Mesenchymal stem cell (in vitro differentiated cells and primary cell): ENCODE data around the gene MAN1C1.

Experiments used
- DNase-seq: peaks from one replicate; pipeline ENCODE4 v3.0.0-alpha.2; 2013
- H2AFZ ChIP-seq: one replicate; pipeline ENCODE4 v1.6.1; 2013; ENCODE audit warnings: low read depth, mild to moderate bottlenecking, control low read depth, inconsistent platforms, low read length, moderate library complexity
- H2AK5ac ChIP-seq: 2 replicates; pipeline ENCODE4 v1.6.1; 2013; ENCODE audit warnings: low read length, moderate library complexity, mild to moderate bottlenecking, inconsistent platforms; ENCODE audit not compliant: severe bottlenecking
- H2BK120ac ChIP-seq: one replicate; pipeline ENCODE4 v1.6.1; 2013; ENCODE audit warnings: low read depth, mild to moderate bottlenecking, inconsistent platforms, low read length, moderate library complexity
- H2BK12ac ChIP-seq, 2 experiments: one replicate each; pipeline ENCODE4 v1.6.1; 2013; ENCODE audit warnings: inconsistent platforms in 2 of 2, low read length in 2 of 2, mild to moderate bottlenecking in 2 of 2, moderate library complexity in 2 of 2, control low read depth in 1 of 2
- H2BK15ac ChIP-seq: one replicate; pipeline ENCODE4 v1.6.1; 2013; ENCODE audit warnings: mild to moderate bottlenecking, low read depth, inconsistent platforms; ENCODE audit not compliant: poor library complexity, severe bottlenecking
- H2BK5ac ChIP-seq: 2 replicates; pipeline ENCODE4 v1.6.1; 2013; ENCODE audit warnings: low read depth, mild to moderate bottlenecking, low read length, control low read depth, inconsistent platforms; ENCODE audit not compliant: poor library complexity, severe bottlenecking
- H3K14ac ChIP-seq, 2 experiments: one replicate each; pipeline ENCODE4 v1.6.1; 2013; ENCODE audit warnings: inconsistent platforms in 2 of 2, low read length in 2 of 2, control low read depth in 1 of 2, mild to moderate bottlenecking in 1 of 2, moderate library complexity in 1 of 2
- H3K18ac ChIP-seq, 2 experiments: one replicate each; pipeline ENCODE4 v1.6.1; 2013; ENCODE audit warnings: inconsistent platforms in 2 of 2, low read length in 2 of 2, control low read depth in 1 of 2, low read depth in 1 of 2, mild to moderate bottlenecking in 1 of 2
- H3K23ac ChIP-seq, 2 experiments: one replicate each; pipeline ENCODE4 v1.6.1; 2013; ENCODE audit warnings: inconsistent platforms in 2 of 2, low read length in 2 of 2, mild to moderate bottlenecking in 2 of 2, moderate library complexity in 2 of 2, control low read depth in 1 of 2
- H3K27ac ChIP-seq: 2 replicates; pipeline ENCODE4 v1.5.1; 2013; ENCODE audit warnings: mild to moderate bottlenecking, moderate library complexity, low read length, control low read depth, inconsistent platforms; ENCODE audit not compliant: poor library complexity, severe bottlenecking
- H3K27me3 ChIP-seq, 2 experiments: 2 replicates each; pipeline versions ENCODE4 v1.6.1 to v1.7.0; 2013; ENCODE audit warnings: low read length in 2 of 2, mild to moderate bottlenecking in 2 of 2, moderate library complexity in 2 of 2, control low read depth in 1 of 2, inconsistent platforms in 1 of 2; ENCODE audit not compliant: control insufficient read depth in 1 of 2, insufficient read depth in 1 of 2
- H3K36me3 ChIP-seq, 2 experiments: 2 replicates each; pipeline versions ENCODE4 v1.6.1 to v1.7.0; 2013; ENCODE audit warnings: low read length in 2 of 2, control low read depth in 1 of 2, inconsistent platforms in 1 of 2, low read depth in 1 of 2, mild to moderate bottlenecking in 1 of 2; ENCODE audit not compliant: insufficient read depth in 2 of 2, control insufficient read depth in 1 of 2
- H3K4ac ChIP-seq, 2 experiments: one replicate each; pipeline ENCODE4 v1.6.1; 2013; ENCODE audit warnings: inconsistent platforms in 2 of 2, low read length in 2 of 2, mild to moderate bottlenecking in 2 of 2, moderate library complexity in 2 of 2, control low read depth in 1 of 2, low read depth in 1 of 2
- H3K4me1 ChIP-seq: 2 replicates; pipeline ENCODE4 v1.6.1; 2013; ENCODE audit warnings: low read depth, low read length, control low read depth; ENCODE audit not compliant: control insufficient read depth, insufficient read depth
- H3K4me2 ChIP-seq: 2 replicates; pipeline ENCODE4 v1.6.1; 2013; ENCODE audit warnings: low read length, mild to moderate bottlenecking, inconsistent platforms; ENCODE audit not compliant: poor library complexity, severe bottlenecking
- H3K4me3 ChIP-seq, 2 experiments: 2 replicates each; pipeline versions ENCODE4 v1.5.1 to v1.7.0; 2013; ENCODE audit warnings: low read length in 2 of 2, mild to moderate bottlenecking in 2 of 2, control low read depth in 1 of 2, low read depth in 1 of 2; ENCODE audit not compliant: insufficient read depth in 1 of 2
- H3K79me1 ChIP-seq: replicated peaks from 2 replicates; pipeline ENCODE4 v1.6.1; 2013; ENCODE audit warnings: mild to moderate bottlenecking, control low read depth, low read length, inconsistent platforms; ENCODE audit not compliant: poor library complexity, severe bottlenecking
- H3K9ac ChIP-seq: 2 replicates; pipeline ENCODE4 v1.7.0; 2013; ENCODE audit warnings: mild to moderate bottlenecking, low read length, moderate library complexity
- H3K9me3 ChIP-seq: 2 replicates; pipeline ENCODE4 v1.7.0; 2013; ENCODE audit warnings: mild to moderate bottlenecking, low read length; ENCODE audit not compliant: control insufficient read depth
- H4K8ac ChIP-seq: one replicate; pipeline ENCODE4 v1.6.1; 2013; ENCODE audit warnings: inconsistent platforms, mild to moderate bottlenecking, low read length, moderate library complexity
- H4K91ac ChIP-seq: one replicate; pipeline ENCODE4 v1.6.1; 2013; ENCODE audit warnings: mild to moderate bottlenecking, low read length, inconsistent platforms
- WGBS: methylation state at CpG from one replicate; pipeline ENCODE4 v1.1.7; 2013; ENCODE audit warnings: mixed read lengths; 5-methylcytosine and 5-hydroxymethylcytosine counted together

Gene MAN1C1

DNA sequence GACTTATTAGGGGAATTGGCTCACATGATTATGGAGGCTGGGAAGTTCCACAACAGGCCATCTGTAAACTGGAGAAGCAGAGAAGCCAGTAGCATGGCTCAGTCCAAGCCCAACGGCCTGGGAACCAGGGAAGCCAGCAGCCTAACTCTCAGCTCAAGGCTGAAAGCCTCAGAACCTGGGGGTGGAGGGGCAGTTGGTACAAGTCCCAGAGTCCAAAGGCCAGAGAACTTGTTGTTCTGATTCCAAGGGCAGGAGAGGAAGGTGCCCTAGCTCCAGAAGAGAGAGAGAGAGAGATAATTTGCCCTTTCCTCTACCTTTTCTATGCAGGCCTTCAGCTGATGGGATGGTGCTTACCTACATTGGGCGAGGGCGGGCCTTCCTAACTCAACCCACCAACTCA lies 55.3 kb downstream of the MAN1C1 start:
- Histone ChIP-seq H3K27ac (no peak overlapping the region), H3K14ac (no peak overlapping the region), H2BK5ac (no peak overlapping the region), H3K9me3 (peaks cover 7% of the 10 kb centered on the region), H2AK5ac (no peak overlapping the region), H3K4me2 (no peak overlapping the region), H3K79me1 (no peaks in the 10 kb centered on the region), H3K9ac (no peak overlapping the region), H2BK12ac (no peak overlapping the region), H3K4me1 (peaks cover 4% of the 10 kb centered on the region), H4K91ac (no peak overlapping the region), H4K8ac (no peak overlapping the region), H3K27me3 (peaks cover 0 to 50% of the 10 kb centered on the region in 2 experiments), H2BK15ac (no peak overlapping the region), H2BK120ac (no peak overlapping the region), H2AFZ (no peak overlapping the region), H3K4ac (no peak overlapping the region), H3K18ac (no peak overlapping the region), H3K4me3 (no peak overlapping the region), H3K36me3 (peaks cover 0 to 4% of the 10 kb centered on the region in 2 experiments), H3K23ac (no peak overlapping the region)
- 82% methylated on average over 3 of the region's 3 CpGs for WGBS
- DNase-seq = no peak

- H3K4ac ChIP-seq = no peak overlapping the region
- H4K91ac ChIP-seq = no peak overlapping the region
- no peak overlapping the region for H2BK12ac ChIP-seq
- peaks cover 4% of the 10 kb centered on the region for H3K4me1 ChIP-seq
- H3K18ac ChIP-seq = no peak overlapping the region
- no peak overlapping the region for H2BK120ac ChIP-seq
- no peak overlapping the region for H2BK5ac ChIP-seq
- no peak overlapping the region for H3K4me3 ChIP-seq
- peak overlapping the region; percentile 36 for H4K8ac ChIP-seq
- H2BK15ac ChIP-seq = no peak overlapping the region
- WGBS = 75% methylated on average over 13 of the region's 13 CpGs
- H3K79me1 ChIP-seq = no peaks in the 10 kb centered on the region
- peaks cover 7% of the 10 kb centered on the region for H3K9me3 ChIP-seq
- peak overlapping the region in 1 of 2 experiments; percentile 14 for H3K14ac ChIP-seq
- H2AK5ac ChIP-seq = no peak overlapping the region
- H3K9ac ChIP-seq = no peak overlapping the region
- no peak overlapping the region for H3K27ac ChIP-seq
- DNase-seq = no peak
- H2AFZ ChIP-seq = no peak overlapping the region
- H3K27me3 ChIP-seq = peaks cover 0 to 51% of the 10 kb centered on the region in 2 experiments
- H3K4me2 ChIP-seq = no peak overlapping the region
- no peak overlapping the region for H3K23ac ChIP-seq
- peaks cover 0 to 4% of the 10 kb centered on the region in 2 experiments for H3K36me3 ChIP-seq
Observed at GRCh38 chr1:25672763-25673409, 56.3 kb downstream of the MAN1C1 start.

DNA sequence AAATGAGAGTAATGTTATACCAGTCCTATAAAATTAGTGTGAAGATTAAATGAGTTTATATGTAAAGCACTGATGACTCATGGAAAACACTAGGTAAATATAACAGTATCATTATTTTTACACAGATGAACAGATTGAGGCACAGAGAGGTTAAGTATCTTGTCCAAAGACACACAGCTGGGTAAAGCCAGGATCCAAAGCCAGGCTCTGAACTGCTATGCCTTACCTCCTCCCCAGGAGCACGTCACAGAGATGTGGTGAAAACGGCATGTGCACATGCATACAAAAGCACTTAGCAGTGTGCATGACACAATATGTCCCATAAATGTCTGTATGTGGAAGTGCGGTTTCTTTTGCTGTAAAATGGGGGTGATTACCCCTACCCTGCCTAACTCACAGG lies 56.9 kb downstream of the MAN1C1 start:
- Histone ChIP-seq H3K14ac (no peak overlapping the region), H3K9me3 (peaks cover 7% of the 10 kb centered on the region), H3K23ac (no peak overlapping the region), H3K36me3 (peaks cover 0 to 4% of the 10 kb centered on the region in 2 experiments), H2BK5ac (no peak overlapping the region), H3K9ac (no peak overlapping the region), H2BK120ac (no peak overlapping the region), H3K4me2 (no peak overlapping the region), H3K4ac (no peak overlapping the region), H4K91ac (no peak overlapping the region), H3K4me1 (peaks cover 4% of the 10 kb centered on the region), H2BK15ac (no peak overlapping the region), H2BK12ac (no peak overlapping the region), H3K79me1 (no peaks in the 10 kb centered on the region), H3K27ac (no peak overlapping the region), H2AK5ac (no peak overlapping the region), H3K27me3 (peaks cover 0 to 51% of the 10 kb centered on the region in 2 experiments), H4K8ac (no peak overlapping the region), H3K18ac (no peak overlapping the region), H2AFZ (no peak overlapping the region), H3K4me3 (no peak overlapping the region)
- WGBS = 96% methylated on average over 3 of the region's 3 CpGs
- no peak for DNase-seq

DNA sequence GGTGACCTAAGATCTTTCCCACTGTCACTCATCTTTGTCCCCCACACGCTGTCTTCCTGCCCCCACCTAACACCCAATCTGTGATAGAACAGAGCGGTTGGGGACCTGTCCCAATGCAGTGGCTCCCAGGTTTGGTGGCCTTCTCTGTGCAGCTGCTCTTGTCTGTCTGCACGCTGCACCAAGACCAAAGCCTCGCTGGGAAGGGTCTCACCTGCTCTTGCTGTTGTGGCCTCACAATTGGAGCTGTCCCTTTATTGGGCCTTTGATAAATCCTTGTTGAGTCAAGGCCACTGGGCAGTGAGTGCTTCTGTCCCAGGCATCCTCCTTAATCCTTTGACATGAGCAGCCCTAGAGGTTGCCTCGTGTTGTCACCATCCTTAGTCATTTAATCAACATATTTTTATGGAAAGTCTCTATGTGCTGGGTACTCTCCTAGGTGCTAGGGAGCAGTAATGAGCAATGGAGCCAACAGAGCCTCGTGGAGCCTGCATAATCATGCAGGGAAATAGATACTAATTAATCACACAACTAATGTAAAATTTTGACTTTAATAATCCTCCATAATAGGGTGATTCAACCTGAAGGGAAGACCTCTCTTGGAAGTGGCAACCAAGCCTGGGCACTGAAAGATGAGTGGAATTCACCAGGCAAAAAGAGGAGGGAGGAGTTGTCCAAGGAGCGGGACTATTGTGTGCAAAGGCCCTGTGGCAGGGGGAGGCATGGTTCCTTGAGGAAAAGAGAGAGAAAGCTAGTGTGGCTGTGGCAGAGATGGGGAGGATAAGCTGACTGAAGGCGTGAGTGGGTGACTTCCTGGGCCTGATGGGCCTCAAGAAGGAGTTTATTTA lies 57.6 kb downstream of the MAN1C1 start:
- H4K91ac ChIP-seq = no peak overlapping the region
- H3K4me2 ChIP-seq = no peak overlapping the region
- H2AFZ ChIP-seq = no peak overlapping the region
- H3K36me3 ChIP-seq = peaks cover 0 to 4% of the 10 kb centered on the region in 2 experiments
- no peak overlapping the region for H3K27ac ChIP-seq
- H3K9ac ChIP-seq = no peak overlapping the region
- DNase-seq = no peak
- H3K23ac ChIP-seq = no peak overlapping the region
- no peak overlapping the region for H3K4ac ChIP-seq
- H2BK5ac ChIP-seq = no peak overlapping the region
- no peak overlapping the region for H2BK12ac ChIP-seq
- H3K27me3 ChIP-seq = peaks cover 0 to 52% of the 10 kb centered on the region in 2 experiments
- H3K14ac ChIP-seq = no peak overlapping the region
- H3K18ac ChIP-seq = no peak overlapping the region
- no peak overlapping the region for H2BK120ac ChIP-seq
- 93% methylated on average over 6 of the region's 8 CpGs for WGBS
- H4K8ac ChIP-seq = no peak overlapping the region
- peaks cover 7% of the 10 kb centered on the region for H3K9me3 ChIP-seq
- no peak overlapping the region for H3K4me3 ChIP-seq
- peaks cover 4% of the 10 kb centered on the region for H3K4me1 ChIP-seq
- no peak overlapping the region for H2AK5ac ChIP-seq
- H2BK15ac ChIP-seq = no peak overlapping the region
- no peaks in the 10 kb centered on the region for H3K79me1 ChIP-seq
